ENCODE measurements around the gene FNIP2.

FNIP2 gene

GRCh38 chr4:158810487-158811215, 41.8 kb downstream of the FNIP2 start:
- H3K27ac ChIP-seq, result peak overlapping the region in 19 of 21 experiments; percentile 0 to 82 (median 59)
- no peak overlapping the region for H3K4me3 ChIP-seq

- peak overlapping the region in 19 of 21 experiments; percentile 0 to 82 (median 59) for H3K27ac ChIP-seq
- no peak overlapping the region for H3K4me3 ChIP-seq
Observed at GRCh38 chr4:158811216-158811540, 42.4 kb downstream of the FNIP2 start.

DNA sequence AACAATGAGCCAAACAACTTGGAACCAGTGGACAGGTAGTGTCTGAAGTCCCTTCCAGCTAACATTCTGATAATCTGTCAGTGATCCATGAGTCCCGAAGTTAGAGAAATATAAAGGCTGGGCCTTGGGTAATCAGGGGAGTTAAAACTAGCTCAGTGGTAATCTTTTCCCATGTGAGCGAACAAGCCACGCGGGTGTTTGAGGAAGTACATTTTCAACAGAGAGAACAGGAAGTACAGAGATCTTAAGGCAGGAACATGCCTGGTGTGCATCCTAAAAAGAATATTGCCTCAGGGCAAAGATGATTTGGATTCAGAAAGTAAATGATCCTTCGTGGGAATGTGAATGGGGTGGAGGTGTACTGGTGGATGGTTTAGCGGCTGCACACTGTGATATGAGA, 42.9 kb downstream of the FNIP2 start:
- H3K4me3 ChIP-seq, result no peak overlapping the region
- peak overlapping the region in 18 of 21 experiments; percentile 0 to 82 (median 59) for H3K27ac ChIP-seq

DNA sequence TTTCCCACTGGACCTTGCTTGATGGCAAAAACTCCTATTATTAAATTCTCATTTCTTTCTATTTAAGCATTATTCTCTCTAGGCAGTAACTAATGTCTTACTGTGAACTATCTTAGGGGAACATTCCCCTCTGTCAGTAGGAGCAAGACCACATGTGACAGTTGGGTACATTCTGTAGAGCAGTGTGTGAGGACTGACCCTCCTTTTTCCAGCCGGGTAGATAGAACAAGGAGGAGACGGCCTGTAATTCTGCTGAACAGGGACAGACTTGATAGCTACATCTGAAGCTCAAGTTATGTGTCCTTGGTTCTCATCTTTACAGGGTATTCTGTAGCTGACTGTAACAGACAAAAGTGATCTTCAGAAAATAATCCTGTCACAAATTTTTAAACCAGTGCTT, 43.3 kb downstream of the FNIP2 start:
- peak overlapping the region in 17 of 21 experiments; percentile 0 to 82 (median 59) for H3K27ac ChIP-seq
- no peak overlapping the region for H3K4me3 ChIP-seq

GRCh38 chr4:158812543-158812942, 43.7 kb downstream of the FNIP2 start:
- Histone ChIP-seq H3K27ac (peak overlapping the region in 6 of 21 experiments; percentile 59 to 79 (median 68)), H3K4me3 (no peak overlapping the region)

GRCh38 chr4:158813113-158813512, 44.3 kb downstream of the FNIP2 start:
- no peak overlapping the region for H3K27ac ChIP-seq
- no peak overlapping the region for H3K4me3 ChIP-seq

GRCh38 chr4:158814207-158814606, 45.4 kb downstream of the FNIP2 start:
- Histone ChIP-seq H3K4me3 (no peak overlapping the region), H3K27ac (no peak overlapping the region)

DNA sequence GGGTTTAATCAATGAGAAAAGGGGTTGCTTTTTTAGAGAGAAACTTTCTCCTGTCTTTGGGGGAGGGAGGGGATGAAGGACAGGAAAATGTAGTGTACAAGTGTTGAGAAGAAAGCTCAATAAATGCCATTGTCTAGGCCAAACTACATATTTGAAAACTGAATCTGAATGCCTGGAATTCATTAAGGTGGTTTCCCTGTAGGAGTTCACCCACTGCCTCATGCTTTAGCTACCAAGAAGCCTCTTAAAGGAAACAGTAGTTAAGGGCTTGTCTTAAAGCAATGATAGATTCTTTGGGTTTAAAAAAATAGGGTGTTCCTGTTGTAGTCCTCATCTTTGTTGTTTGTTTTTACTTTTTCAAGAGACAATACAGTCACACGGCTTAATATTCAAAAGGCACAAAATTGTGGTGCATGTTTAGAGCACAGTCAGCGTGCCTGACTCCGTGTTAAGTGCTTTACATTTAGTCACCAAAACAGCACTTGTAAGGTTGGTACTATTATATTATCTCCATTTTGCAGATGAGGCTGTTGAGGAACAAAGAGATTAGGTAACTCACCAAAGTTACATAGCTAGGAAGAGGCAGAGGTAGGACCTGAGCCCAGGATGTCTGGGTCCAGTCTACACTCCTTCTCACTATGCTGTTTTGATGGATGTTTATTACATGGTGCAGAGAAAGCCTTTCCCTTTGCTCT, 46.0 kb downstream of the FNIP2 start:
- H3K4me3 ChIP-seq, result no peak overlapping the region
- H3K27ac ChIP-seq, result no peak overlapping the region

GRCh38 chr4:158816955-158817354, 48.1 kb downstream of the FNIP2 start:
- H3K4me3 ChIP-seq, result no peak overlapping the region
- H3K27ac ChIP-seq, result no peak overlapping the region

GRCh38 chr4:158817562-158818296, 48.9 kb downstream of the FNIP2 start:
- H3K27ac ChIP-seq, result peak overlapping the region in 6 of 21 experiments; percentile 16 to 50 (median 24)
- no peak overlapping the region for H3K4me3 ChIP-seq

DNA sequence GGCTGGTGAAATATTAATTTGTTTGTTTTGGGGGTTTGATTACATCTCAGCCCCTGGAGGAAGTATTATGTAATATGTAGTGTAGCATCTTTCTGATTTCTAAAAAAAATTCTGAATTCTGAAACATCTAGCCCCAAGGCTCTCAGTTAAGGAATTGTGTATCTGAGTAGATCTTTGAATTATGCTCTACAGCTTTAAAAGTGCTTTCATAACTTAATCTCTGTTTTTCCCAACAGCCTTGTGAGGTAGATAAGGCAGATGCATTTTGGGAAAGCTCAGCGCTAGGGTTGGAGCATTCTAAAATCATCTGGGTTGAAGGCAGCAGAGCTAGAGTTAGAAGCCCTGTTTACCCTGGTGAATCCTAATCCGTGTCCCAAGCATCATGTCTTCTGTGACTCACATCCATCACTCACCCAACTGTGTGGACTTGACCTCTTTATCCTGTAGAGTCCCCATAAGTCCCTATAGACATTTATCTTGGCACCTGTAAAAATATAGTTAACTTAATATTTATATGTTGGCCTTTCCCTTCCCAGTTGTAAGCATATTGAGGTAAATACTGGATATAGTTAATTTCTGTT, 49.8 kb downstream of the FNIP2 start:
- Histone ChIP-seq H3K27ac (peak overlapping the region in 2 of 21 experiments; percentile 16 to 28), H3K4me3 (no peak overlapping the region)

- H3K27ac ChIP-seq, result peak overlapping the region in 8 of 21 experiments; percentile 7 to 71 (median 46)
- no peak overlapping the region for H3K4me3 ChIP-seq
Observed at GRCh38 chr4:158819942-158820786, 51.3 kb downstream of the FNIP2 start.

DNA sequence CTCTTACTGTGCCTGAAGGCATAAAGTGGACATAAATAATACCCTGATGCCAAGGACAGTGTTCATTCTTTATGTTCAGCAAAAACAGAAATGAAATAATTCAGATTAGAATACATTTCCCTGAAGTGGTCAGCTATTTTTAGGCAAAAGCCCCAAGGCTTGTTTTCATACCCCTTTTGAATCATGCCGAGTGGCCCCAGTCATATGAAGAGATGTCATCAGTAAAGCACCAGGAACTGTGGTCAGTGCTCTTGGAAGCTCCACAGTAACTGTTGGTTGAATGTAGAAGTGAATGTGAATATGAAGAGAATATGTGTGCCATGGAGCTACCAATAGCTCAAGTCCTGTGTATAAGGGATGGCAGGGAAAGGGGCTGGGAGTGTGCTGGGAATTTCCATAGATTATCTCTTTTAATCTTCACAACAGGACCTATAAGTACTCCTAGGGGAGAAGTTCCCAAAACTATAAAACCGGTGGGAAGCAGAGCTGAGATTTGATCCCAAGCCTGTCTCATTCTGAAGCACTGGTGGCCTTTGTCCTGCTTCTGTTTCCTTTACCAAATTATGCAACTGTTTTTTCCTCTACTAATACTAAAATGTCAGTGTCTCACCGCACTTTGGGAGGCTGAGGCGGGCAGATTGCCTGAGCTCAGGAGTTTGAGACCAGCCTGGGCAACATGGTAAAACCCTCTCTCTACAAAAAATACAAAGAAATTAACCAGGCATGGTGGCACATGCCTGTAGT, 52.6 kb downstream of the FNIP2 start:
- Histone ChIP-seq H3K4me3 (no peak overlapping the region), H3K27ac (peak overlapping the region in 9 of 21 experiments; percentile 7 to 71 (median 44))

GRCh38 chr4:158822348-158822747, 53.5 kb downstream of the FNIP2 start:
- Histone ChIP-seq H3K27ac (peak overlapping the region in 3 of 21 experiments; percentile 44 to 67 (median 66)), H3K4me3 (no peak overlapping the region)

GRCh38 chr4:158823461-158823873, 54.6 kb downstream of the FNIP2 start:
- no peak overlapping the region for H3K4me3 ChIP-seq
- peak overlapping the region in 3 of 21 experiments; percentile 2 to 64 (median 54) for H3K27ac ChIP-seq

GRCh38 chr4:158824425-158825274, 55.8 kb downstream of the FNIP2 start:
- Histone ChIP-seq H3K27ac (peak overlapping the region in 12 of 21 experiments; percentile 1 to 78 (median 36)), H3K4me3 (no peak overlapping the region)

DNA sequence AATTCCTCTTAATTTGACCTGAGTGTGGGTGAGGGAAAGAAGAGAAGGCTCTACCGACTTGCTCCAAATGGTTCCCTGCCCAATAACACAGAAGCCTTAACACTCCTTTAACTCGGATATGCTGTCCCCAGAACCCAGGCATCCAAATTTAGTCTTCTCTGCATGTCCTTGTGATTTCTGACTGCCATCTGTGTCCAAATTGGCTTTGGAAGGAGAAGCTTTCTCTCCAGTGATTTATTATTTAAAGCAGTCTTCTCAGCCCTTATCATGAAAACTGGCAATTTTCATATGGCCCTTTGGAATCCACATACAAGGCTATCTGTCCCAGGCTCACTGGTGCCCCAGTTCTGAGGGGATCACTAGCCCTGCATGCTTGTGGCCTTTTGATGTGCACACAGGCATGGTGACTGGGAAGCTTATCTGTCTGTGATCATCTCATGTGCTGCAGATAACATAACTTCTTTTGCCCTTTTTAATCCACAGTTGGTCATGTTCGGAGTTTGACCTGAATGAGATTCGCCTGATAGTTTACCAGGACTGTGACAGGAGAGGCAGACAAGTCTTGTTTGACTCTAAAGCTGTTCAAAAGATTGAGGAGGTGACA, 56.7 kb downstream of the FNIP2 start:
- H3K4me3 ChIP-seq, result no peak overlapping the region
- peak overlapping the region in 4 of 21 experiments; percentile 2 to 76 (median 58) for H3K27ac ChIP-seq

All from skin epidermis (tissue), 12 donors.